Measurements from ENCODE around the gene FBXO17. TPM values are rescaled to one million over a fixed set of nuclear protein-coding genes. Genes with fewer than 3 reads are reported as not detected.
A peak's percentile ranks its signal among the peaks of the same experiment; 100 is the strongest.

Gene FBXO17
- total RNA-seq, 3 donors from 2014 or later (not counting 1 experiment from before 2014, with no cell fraction given) = not detected

GRCh38 chr19:38933544-38933943, 42.0 kb downstream of the FBXO17 start:
- Histone ChIP-seq H3K27me3 (ENCODE audit: control insufficient read depth, insufficient read depth, low read length) (no peaks in the 10 kb centered on the region), H3K4me3 (ENCODE audit: low read length) (no peak overlapping the region), H3K36me3 (ENCODE audit: control insufficient read depth, insufficient read depth, low read length) (peaks cover 14% of the 10 kb centered on the region), H3K9me3 (ENCODE audit: control insufficient read depth, insufficient read depth, low read length) (no peaks in the 10 kb centered on the region), H3K4me1 (ENCODE audit: control insufficient read depth, insufficient read depth, low read length) (peaks cover 30% of the 10 kb centered on the region), H3K27ac (ENCODE audit: low read length) (no peak overlapping the region)
- TF ChIP-seq CTCF (IDR thresholded peaks at IDR 0.05) = no peak
- no peaks in the 10 kb centered on the region for H3K27me3 Mint-ChIP-seq (ENCODE audit: low read depth in 2 of 2)
- peak overlapping the region; percentile 14 to 24 for H3K27ac Mint-ChIP-seq
- WGBS (ENCODE audit: insufficient coverage) = 72% methylated on average over 4 of the region's 4 CpGs
- DNase-seq (no peak), ATAC-seq (no peak)
- intact Hi-C loops (cut with micrococcal nuclease) = loop anchor here (2.0 to 10.0 kb wide), 3 partner anchors 169 to 389 kb away; no protein-coding TSS in a partner anchor
- H3K4me1 Mint-ChIP-seq = peaks cover 35 to 43% of the 10 kb centered on the region in 2 donors
- H3K9me3 Mint-ChIP-seq = no peaks in the 10 kb centered on the region
- H3K4me3 Mint-ChIP-seq = no peak overlapping the region
- no peaks in the 10 kb centered on the region for H3K36me3 Mint-ChIP-seq

GRCh38 chr19:38932425-38933179, 42.9 kb downstream of the FBXO17 start:
- peak; percentile 47 for TF ChIP-seq CTCF (IDR thresholded peaks at IDR 0.05)
- Histone ChIP-seq H3K36me3 (ENCODE audit: control insufficient read depth, insufficient read depth, low read length) (peaks cover 14% of the 10 kb centered on the region), H3K4me3 (ENCODE audit: low read length) (no peak overlapping the region), H3K9me3 (ENCODE audit: control insufficient read depth, insufficient read depth, low read length) (no peaks in the 10 kb centered on the region), H3K27ac (ENCODE audit: low read length) (no peak overlapping the region), H3K4me1 (ENCODE audit: control insufficient read depth, insufficient read depth, low read length) (peaks cover 38% of the 10 kb centered on the region), H3K27me3 (ENCODE audit: control insufficient read depth, insufficient read depth, low read length) (no peaks in the 10 kb centered on the region)
- peak in 1 of 2 donors; percentile 71 for DNase-seq
- peak overlapping the region; percentile 59 for H3K4me3 Mint-ChIP-seq
- no peak for ATAC-seq
- H3K27ac Mint-ChIP-seq = peak overlapping the region; percentile 91 to 99
- H3K36me3 Mint-ChIP-seq = no peaks in the 10 kb centered on the region
- no peaks in the 10 kb centered on the region for H3K9me3 Mint-ChIP-seq
- no peaks in the 10 kb centered on the region for H3K27me3 Mint-ChIP-seq (ENCODE audit: low read depth in 2 of 2)
- intact Hi-C loops (cut with micrococcal nuclease) = loop anchor here (2.0 to 10.0 kb wide), 3 partner anchors 168 to 388 kb away; no protein-coding TSS in a partner anchor
- WGBS (ENCODE audit: insufficient coverage) = 95% methylated on average over 29 of the region's 29 CpGs
- peaks cover 44 to 52% of the 10 kb centered on the region in 2 donors for H3K4me1 Mint-ChIP-seq

GRCh38 chr19:38931521-38931793, 44.1 kb downstream of the FBXO17 start:
- Mint-ChIP-seq H3K4me1 (peaks cover 46 to 61% of the 10 kb centered on the region in 2 donors), H3K4me3 (peak overlapping the region; percentile 96), H3K27me3 (ENCODE audit: low read depth in 2 of 2) (no peaks in the 10 kb centered on the region), H3K9me3 (no peaks in the 10 kb centered on the region), H3K27ac (peak overlapping the region; percentile 91 to 99), H3K36me3 (no peaks in the 10 kb centered on the region)
- TF ChIP-seq CTCF (IDR thresholded peaks at IDR 0.05) = no peak
- Histone ChIP-seq H3K4me1 (ENCODE audit: control insufficient read depth, insufficient read depth, low read length) (peaks cover 50% of the 10 kb centered on the region), H3K27ac (ENCODE audit: low read length) (peak overlapping the region; percentile 84), H3K27me3 (ENCODE audit: control insufficient read depth, insufficient read depth, low read length) (no peaks in the 10 kb centered on the region), H3K36me3 (ENCODE audit: control insufficient read depth, insufficient read depth, low read length) (peaks cover 14% of the 10 kb centered on the region), H3K4me3 (ENCODE audit: low read length) (peak overlapping the region; percentile 71), H3K9me3 (ENCODE audit: control insufficient read depth, insufficient read depth, low read length) (no peaks in the 10 kb centered on the region)
- intact Hi-C loops (cut with micrococcal nuclease) = loop anchor here (2.0 to 10.0 kb wide), 5 partner anchors 67 to 529 kb away; partner anchors contain the start of genes ECH1 and FAM98C
- no peak for ATAC-seq
- DNase-seq = no peak
- 63% methylated on average over 5 of the region's 8 CpGs for WGBS (ENCODE audit: insufficient coverage)

Data from natural killer cell (primary cell).